COR-L47 (cell line): ENCODE results near the gene SH3RF3.

Experiments used
- DNase-seq: peaks from one replicate; lab custom pipeline; 2025; lab: John Stamatoyannopoulos, UW

The SH3RF3 gene

DNA sequence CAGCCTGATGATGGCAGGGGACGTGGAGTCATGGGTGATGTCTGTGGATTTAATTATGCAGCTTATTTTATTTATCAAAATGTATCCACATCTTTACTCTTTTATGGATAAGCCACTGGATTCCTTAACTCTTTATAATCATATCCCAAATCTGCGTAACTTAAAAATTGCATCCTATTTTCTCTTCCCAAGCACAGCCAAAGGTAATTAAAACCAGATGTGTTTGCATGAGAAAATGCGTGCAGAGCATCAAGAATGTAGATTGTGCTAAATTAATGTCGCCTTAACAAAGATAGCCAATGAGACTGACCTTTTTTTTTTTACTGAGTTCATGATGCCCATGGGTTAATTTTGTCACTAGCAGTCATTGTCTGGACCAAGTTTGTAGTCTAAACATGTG, 10.0 kb downstream of the SH3RF3 start:
- DNase-seq = no peak

DNA sequence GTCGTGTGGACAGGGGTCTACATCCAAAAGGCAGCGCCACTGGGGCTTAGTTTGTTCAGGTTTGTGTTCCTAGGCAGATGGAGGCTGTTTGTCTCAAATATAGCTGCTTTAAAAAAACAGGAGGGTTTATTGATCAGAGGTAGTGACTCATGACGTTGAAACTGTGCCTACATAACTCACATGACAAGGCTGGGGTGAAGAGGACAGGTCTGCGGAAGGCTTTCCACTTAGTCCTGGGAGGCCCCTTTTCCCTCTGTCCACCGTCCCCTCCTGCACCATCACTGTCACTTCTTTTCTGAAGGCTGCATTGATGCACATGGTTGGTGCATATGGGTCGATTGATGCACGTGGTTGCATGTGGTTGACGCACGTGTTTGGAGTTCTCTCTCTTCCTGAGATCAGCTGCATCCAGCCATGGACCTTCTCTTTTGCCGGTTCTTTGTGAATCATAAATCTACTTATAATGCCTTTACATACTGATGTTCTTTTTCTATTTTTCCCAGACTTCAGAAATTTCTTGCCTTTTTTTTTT, 10.9 kb downstream of the SH3RF3 start:
- DNase-seq = no peak

DNA sequence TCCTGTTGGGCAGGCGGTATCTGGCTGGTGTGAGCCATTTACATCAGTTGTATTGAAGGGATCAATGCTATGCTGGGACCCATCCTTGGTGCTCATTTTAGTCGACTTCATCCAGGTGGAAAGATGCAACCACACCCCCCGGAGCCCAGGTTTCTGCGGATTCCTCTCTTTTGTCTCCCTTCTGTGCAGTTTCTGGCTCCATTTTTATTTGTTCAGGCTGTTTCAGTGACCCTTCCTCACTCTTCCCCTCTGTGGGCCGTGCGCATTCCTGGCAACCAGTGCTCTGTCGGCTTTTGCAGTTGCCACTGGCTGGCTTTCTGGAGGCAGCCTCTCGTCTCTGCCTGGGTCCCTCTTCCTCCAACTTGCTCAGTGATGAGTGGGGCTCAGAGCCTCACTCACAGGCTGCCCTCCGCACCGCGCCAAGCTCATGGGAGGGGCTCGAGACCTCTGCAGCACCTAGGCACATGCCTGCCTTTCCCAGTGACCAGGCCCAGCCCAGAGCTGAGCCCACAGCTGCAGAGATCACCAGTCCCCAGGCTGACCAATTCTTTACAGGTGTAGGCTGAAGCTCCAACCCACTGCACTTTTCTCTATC, 12.1 kb downstream of the SH3RF3 start:
- DNase-seq = no peak

DNA sequence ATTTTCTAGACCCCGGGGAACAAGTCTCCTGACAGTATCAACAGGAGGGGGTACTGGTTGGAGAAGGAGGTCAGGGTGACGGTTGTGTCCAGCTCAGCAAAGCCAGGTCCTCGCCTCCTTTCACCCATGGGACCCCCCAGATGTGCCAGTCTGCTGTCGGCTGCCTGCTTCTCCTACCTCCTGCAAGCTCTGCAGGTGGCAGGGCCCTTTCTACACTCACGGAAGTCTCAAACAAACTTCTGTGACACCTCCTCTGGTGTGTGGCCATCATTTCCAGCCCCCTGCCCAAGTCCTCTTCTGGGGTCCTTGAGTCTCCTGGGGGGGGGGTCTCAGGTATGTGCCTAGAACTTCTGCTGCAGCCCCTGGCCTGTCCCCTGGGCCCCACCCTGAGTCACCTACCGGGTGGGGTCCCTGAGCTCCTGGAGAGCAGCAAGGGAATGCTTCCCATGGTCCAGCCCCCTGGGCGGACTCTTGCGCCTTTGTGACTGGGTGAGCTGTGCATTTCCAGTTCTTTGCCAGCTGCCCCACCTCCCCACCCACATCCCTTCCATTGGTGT, 12.8 kb downstream of the SH3RF3 start:
- DNase-seq = no peak

DNA sequence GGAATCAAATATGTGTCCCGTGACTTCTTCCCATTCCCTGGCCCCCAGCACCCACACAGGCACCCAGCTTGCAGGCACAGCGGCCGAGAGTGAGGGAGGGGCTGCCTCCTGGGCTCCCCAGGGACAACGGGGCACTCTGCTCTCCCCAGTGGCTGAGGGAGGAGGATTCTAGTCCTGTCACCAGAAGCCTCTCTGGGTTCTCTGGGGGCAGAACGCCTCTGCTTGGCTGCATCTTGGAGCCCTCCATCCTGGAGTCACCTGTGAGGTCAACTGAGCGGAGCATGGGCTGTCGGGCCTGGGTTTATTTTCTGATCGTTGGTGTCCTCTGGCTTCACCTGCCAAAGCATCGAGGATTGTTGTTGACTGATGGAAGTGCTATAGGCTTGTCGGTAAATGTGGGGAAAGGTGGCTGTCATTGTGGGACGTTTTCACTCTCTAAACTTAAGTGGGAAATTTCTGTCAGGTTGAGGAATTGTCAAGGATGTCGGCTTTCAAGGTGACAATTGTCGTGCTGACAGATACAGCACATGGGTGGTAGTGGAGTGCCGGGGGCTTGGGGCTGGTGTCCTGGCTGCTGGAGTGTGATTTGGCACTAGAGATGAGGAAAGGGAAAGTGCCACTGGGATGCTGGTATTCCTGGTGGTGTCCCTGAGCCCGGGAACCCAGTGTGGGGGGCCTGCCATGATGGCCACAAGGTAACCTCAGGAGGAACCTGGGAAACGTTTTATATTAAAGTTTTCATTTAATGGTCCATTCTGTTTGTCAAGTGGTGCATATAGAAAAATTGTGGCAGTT, 13.6 kb downstream of the SH3RF3 start:
- DNase-seq = no peak

DNA sequence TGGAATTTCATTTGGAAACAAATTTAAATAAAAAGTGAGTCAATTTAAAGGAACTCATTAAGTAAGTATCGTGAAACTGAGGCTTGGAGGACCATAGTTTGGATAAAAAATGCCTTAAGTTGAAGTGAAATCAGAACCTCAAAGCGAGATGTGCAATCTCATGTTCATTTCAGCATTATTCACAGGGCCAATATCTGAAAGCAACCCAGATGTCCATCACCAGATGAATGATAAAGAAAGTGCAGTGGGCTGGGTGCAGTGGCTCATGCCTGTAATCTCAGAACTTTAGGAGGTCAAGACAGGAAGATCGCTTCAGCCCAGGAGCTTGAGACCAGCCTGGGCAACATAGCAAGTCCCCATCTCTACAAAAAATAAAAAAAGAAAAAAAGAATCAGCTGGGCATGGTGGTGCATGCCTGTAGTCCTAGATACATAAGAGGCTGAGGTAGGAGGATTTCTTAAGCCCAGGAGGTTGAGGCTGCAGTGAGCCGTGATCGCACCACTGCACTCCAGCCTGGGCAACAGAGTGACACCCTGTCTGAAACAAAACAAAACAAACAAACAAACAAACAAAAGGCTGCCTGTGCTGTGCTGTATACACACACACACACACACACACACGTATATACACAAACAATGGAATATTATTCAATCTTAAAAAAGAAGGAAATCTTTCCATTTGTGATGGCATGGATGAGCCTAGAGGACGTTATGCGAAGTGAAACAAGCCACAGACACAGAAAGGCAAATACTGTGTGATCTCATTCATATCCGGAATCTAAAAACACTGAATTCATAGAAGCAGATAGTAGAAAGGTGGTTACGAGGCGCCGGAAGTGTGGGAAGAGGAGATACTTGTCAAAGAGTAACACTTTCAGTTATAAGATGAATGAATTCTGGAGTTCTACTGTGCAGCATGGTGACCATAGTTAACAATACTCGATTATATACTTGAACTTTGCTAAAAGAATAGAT, 14.5 kb downstream of the SH3RF3 start:
- DNase-seq = no peak

DNA sequence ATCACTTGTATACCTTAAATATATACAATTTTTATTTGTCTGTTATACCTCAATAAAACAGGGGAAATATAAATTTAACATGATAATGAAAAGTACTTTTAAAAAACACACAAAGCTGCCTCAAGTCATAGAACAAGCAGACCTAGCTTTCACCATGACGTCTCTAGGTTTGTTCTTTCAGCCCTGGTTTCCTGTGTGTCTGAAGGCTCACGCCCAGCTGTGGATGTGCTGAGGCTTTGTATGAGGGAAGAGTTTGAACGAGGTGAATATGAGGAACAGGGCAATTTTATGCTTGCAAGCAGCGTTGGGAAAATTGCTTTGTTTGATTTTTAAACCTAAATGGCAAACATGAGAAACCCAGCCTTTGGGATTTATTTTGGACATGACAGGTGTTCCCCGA, 15.3 kb downstream of the SH3RF3 start:
- no peak for DNase-seq

DNA sequence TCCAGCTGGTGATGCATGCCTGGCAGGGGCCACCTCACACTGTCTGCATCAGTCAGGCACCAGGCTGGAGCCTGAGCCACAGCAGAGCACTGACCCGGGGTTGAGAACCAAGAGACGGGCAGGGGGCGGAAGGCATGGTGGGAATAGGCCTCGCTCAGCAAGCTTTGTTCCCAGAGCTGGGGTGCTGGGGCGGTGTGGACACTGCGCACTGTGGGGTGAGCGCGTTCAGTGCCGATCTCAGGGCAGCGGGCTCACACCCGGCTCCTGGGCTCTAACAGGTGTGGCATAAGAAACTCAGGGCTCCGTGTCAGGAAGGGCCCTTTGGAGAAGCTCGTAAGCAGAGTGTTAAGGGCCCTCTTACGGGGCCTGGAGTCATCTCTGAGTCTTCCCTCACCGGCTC, 15.7 kb downstream of the SH3RF3 start:
- DNase-seq = no peak

DNA sequence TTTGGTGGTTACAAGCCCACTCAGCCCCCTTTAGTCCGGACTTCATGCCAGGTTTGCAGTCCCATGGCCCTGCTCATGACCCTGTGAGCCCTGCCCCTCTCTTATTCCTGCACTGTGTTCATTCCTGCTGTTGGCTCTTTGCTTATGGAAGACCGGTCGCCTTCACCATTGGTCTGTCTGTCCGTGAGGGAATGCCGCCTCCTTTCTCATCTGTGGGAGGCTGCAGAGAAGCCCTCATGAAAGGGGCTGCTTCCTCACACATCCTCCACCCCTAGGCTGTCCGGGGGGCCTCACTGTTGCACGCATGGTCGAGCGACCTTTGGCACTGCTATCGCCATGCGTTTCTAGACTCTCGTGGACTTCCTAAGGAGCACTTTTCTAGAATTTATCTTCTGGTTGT, 16.3 kb downstream of the SH3RF3 start:
- no peak for DNase-seq

DNA sequence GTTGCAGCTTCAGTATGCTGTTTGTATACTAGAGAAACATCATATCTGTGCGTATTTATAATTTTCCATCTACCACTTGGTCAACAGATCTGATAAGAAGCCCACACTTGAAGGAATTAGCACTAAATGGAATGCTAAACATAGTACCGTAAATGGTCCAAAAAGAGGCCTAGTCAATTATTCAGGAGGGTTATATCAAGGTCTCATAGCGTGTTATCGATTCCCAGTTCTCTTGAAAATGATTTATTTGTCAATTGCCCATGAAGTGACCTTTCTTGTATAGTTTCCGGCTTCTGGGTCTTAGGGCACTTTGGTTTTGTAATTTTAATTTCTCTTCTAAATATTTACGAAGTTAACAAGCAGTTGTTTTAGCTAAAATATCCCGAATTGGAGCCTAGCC, 18.4 kb downstream of the SH3RF3 start:
- no peak for DNase-seq

DNA sequence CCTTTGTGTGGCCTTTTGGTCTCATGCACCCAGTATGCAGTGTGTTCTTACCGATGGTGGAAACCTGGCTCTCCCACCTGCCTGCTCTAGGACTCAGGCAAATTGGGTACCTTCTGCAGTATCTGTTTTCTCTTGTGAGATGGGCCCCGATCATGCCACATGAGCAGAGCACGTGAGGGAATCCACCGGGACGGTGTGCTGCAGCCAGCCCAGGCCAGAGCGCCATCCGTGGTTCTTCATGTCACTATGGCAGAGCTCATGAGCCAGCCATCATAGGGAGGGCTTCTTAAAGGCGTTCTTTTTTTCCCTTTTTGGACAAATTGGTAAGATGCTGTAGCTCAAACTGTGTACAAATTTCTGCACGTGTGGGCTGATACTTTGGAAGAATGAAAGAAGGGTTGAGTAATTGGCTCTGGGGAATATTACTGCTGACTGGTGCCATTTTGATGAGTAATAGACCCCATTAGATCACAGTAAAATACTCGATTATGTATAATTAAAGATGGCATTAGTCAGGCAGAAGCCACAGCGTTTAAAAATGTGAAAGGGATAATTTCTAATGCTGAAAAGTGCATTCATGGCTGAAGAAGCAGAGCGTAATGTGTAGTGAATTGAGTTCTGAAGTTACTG, 19.2 kb downstream of the SH3RF3 start:
- DNase-seq = no peak

DNA sequence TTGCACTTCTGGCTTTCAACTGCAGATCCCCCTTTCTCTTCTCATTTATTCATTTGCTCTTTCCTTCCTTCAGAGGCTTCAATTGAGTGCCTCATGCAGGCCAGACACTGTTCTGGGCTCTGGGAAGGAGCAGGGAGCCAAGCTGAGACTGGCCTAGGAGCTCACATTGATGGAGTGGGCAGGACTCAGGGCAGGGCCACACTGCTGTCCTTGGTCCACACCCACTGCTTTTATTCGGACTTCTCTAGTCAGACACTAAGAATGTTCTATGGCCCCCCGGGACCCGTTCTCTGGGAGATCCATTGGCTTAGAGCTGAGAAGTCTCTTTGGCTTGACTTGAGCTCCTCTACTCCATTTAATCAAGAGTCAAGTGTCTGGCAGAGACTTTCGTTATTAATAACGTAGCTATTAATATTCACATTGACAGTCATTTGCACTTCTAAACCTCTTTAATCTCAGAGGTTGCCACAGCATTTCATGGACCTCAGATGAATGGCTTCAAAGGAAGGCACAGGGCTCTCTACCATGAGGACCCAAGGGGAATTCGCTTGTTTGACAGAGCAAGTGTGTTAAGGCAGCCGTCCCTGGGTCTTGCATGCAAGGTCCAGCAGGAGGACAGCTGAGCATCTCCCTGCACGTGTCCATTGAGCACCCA, 20.1 kb downstream of the SH3RF3 start:
- DNase-seq = no peak

DNA sequence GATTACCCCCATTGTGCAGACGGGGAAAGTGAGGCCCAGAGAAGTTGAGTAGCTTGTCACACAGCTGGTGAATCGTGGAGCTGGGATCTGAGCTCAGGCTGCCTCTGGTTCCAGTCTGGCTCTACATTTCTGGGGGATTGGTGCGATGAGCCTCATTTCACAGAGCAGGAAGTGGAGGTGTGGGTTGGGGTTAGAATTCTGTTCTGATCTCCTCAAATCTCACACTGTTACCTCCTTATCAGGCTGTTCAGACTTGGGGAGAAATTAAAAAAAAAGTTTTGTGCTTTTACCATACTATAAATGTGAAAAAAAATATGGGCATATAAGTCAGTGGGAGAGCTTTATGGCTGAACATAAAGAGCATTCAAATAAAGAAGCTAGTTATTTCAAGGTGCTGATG, 21.6 kb downstream of the SH3RF3 start:
- DNase-seq = no peak

DNA sequence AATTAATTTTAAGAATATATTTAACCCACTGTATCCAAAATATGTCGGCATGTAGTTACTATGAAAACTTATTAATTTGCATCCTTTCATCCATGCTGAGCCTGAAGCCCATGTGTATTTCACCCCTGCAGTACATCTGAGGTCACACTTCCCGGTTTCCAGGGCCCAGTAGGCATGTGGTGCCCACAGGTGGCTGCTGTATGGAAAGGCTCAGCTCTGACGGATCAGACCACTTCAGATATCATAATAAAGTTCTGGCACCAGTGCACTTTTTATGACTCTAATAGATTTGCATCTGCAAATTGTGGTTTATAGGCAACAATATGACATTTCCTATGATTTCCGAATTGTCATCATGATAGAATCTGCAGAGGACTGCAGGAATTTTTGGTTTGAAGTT, 22.5 kb downstream of the SH3RF3 start:
- DNase-seq = no peak

DNA sequence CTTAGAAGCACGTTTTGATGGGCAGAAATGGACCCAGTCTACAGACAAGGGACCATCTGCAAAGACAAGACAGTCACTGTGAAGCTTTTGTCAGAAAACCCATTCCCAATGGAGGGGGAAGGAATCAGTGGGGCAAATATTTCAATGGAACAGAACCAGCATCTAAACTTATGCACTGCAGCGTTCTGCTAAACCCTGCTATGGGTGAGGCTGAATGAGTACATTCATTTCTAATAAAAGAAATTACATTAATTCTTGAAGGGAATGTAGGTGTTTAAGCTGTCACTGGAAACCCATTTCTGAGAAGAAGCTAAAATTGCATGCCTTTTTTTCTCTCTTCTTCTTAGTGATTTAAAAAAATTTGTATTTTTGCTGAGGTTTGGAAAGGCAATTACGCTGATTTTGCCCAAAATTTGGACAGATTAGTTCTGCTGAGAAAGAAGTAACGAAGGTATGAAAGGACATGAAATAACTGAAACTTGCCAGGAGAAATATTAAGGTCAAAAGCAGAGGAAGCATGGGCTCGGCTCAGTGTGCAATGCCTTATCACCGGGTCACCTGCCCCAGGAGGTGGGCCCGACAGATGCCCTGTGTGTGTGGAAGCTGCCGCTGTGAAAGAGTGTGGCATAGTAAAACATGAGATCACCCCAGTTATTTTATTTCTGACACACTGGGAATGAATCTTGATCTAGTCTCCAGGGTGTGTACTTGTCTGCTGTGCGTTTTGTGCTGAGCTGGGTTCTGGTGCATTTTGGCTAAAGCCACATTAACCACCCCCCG, 24.2 kb downstream of the SH3RF3 start:
- DNase-seq = no peak

DNA sequence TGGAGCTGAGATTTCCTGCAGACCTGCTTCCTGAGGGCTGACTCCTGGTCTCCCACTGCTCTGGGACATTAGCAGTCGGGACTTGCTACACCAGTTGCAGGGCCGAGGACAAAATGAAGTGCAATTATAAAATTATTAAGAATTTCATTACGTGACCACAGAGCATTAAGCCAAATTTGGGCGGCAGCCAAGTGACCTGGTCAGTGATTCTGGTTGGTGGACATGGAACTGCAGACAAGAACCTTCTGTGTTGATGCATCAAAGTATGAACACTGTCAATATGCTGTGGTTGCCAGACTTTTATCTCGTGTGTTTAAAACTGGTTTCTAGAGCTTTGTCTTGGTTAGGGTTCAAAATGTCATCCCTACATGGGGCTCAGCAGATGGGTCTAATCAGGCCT, 24.8 kb downstream of the SH3RF3 start:
- no peak for DNase-seq

DNA sequence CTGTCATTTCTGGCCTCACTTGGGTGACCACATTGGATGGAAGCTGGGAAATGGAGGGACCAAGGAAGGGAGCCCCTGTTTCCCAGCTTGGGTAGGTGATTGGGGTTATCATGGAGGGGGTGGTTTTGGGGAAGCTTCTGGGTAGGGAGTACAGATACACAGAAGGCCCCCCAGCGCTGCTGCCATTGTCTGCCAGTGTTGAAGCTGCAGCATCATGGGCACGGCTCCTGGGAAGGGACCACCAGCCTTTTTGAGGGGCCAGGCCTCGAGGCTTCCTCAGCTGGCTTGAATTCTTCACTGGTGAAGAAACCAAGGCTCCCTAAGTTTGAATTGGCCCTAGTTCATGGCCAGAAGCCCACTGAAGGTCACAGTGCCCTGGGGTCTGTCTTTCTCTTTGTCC, 25.2 kb downstream of the SH3RF3 start:
- no peak for DNase-seq

DNA sequence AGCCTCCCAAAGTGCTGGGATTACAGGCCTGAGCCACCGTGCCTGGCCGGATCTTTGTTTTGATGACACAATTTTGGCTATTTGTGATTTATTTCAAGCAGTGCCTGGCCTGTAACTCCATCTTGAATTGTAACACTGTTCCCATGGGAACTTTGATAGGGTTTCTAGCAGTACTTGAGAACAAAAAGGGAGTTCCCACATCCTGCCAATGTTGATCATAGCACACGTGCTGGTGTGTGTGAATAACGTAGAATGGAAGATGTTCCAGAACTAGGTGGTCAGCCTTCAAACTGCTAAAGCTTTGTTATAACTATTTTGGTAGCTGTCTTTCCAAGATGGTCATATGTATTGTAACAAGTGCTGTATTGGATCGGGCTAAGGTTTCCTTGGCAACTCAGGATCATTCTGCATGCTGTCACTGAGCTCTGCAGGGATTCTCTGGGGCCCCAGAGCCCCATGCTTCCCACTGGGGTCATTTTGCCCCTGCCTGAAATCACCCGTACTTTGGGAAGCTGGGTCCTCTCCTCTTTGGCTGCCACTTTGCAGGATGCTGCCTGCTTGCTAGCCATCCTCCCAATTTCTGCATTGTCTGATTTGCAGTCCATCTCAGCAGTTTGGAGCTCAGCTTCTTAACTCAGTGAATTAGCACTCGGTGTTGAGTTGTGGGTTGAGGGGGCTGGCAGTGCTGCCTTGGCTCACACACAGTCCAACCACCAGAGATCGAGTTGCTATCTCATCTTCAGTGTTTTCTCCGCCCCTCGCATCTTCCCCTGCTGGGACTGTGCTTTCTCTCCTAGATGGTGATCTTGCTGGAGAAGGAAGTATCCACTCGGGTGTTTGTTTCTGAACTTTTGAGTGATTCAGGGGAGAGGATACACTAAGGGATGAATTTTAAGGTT, 26.8 kb downstream of the SH3RF3 start:
- DNase-seq = no peak

DNA sequence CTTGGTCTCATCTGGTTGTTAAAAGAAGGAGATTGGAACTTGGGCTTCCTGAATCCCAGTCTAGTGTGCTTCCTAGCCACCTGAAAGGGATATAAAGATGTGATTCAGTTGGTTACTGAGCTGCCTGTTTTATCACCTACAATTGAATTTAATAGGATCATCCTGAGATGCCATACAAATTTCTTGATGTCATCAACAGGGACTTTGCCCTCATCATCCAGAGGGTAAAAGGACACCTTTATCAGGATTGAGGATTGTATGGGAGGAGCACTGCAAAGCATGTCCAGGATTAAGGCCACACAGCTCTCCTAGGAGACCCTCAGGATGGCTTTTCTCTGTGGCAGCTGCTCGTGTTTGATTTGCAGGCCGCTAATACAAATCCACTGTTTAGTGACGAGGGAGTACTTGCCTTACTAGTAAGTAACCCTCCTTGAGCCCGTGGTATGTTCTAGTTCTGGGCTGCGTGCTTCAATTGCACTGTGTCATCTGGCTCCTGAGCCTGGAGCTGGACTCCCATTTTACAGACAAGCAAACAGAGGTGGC, 28.6 kb downstream of the SH3RF3 start:
- no peak for DNase-seq
